ENCODE measurements around the gene SDK1.
"Not testable (repeated sequence)": the region's sequence is repeated elsewhere in the genome, so short reads cannot be mapped to it uniquely, and the experiment has no call there.

The SDK1 gene

GRCh38 chr7:3955751-3956696 lies 655.0 kb downstream of the SDK1 start:
- no peak for DNase-seq (ENCODE audit: low read depth in 2 of 2)

- DNase-seq (ENCODE audit: low read depth in 2 of 2): no peak
Observed at GRCh38 chr7:3956949-3957348, 655.9 kb downstream of the SDK1 start.

- DNase-seq (ENCODE audit: low read depth in 2 of 2): no peak
Observed at GRCh38 chr7:3957472-3958108, 656.5 kb downstream of the SDK1 start.

- no peak for DNase-seq (ENCODE audit: low read depth in 2 of 2)
Observed at GRCh38 chr7:3958109-3958483, 657.0 kb downstream of the SDK1 start.

- DNase-seq (ENCODE audit: low read depth in 2 of 2): no peak
Observed at GRCh38 chr7:3959364-3959763, 658.3 kb downstream of the SDK1 start.

GRCh38 chr7:3960050-3960763 lies 659.2 kb downstream of the SDK1 start:
- no peak for DNase-seq (ENCODE audit: low read depth in 2 of 2)

GRCh38 chr7:3960942-3961341 lies 659.9 kb downstream of the SDK1 start:
- no peak for DNase-seq (ENCODE audit: low read depth in 2 of 2)

GRCh38 chr7:3961857-3962503 lies 660.9 kb downstream of the SDK1 start:
- no peak for DNase-seq (ENCODE audit: low read depth in 2 of 2)

- not testable (repeated sequence) for DNase-seq (ENCODE audit: low read depth in 2 of 2)
Observed at GRCh38 chr7:3963768-3964167, 662.7 kb downstream of the SDK1 start.

- no peak for DNase-seq (ENCODE audit: low read depth in 2 of 2)
Observed at GRCh38 chr7:3964980-3965606, 664.0 kb downstream of the SDK1 start.

- no peak for DNase-seq (ENCODE audit: low read depth in 2 of 2)
Observed at GRCh38 chr7:3965794-3966395, 664.8 kb downstream of the SDK1 start.

GRCh38 chr7:3968234-3968633 lies 667.2 kb downstream of the SDK1 start:
- DNase-seq (ENCODE audit: low read depth in 2 of 2): no peak

- no peak for DNase-seq (ENCODE audit: low read depth in 2 of 2)
Observed at GRCh38 chr7:3969286-3969685, 668.2 kb downstream of the SDK1 start.

- no peak for DNase-seq (ENCODE audit: low read depth in 2 of 2)
Observed at GRCh38 chr7:3971323-3971722, 670.3 kb downstream of the SDK1 start.

GRCh38 chr7:3973264-3973663 lies 672.2 kb downstream of the SDK1 start:
- no peak for DNase-seq (ENCODE audit: low read depth in 2 of 2)

GRCh38 chr7:3974329-3974728 lies 673.3 kb downstream of the SDK1 start:
- no peak for DNase-seq (ENCODE audit: low read depth in 2 of 2)

- no peak for DNase-seq (ENCODE audit: low read depth in 2 of 2)
Observed at GRCh38 chr7:3975371-3975770, 674.3 kb downstream of the SDK1 start.

- no peak for DNase-seq (ENCODE audit: low read depth in 2 of 2)
Observed at GRCh38 chr7:3977391-3977790, 676.3 kb downstream of the SDK1 start.

- no peak for DNase-seq (ENCODE audit: low read depth in 2 of 2)
Observed at GRCh38 chr7:3978839-3979238, 677.8 kb downstream of the SDK1 start.

- DNase-seq (ENCODE audit: low read depth in 2 of 2): no peak
Observed at GRCh38 chr7:3979611-3980299, 678.7 kb downstream of the SDK1 start.

- DNase-seq (ENCODE audit: low read depth in 2 of 2): no peak
Observed at GRCh38 chr7:3980300-3980643, 679.2 kb downstream of the SDK1 start.

All from activated CD4-positive, alpha-beta T cell treated with anti-CD3 and anti-CD28 coated beads for 24 hours (primary cell).